SU-DHL-6 (cell line): ENCODE measurements around the gene GNAI1.

Experiments used
- EZH2phosphoT487 ChIP-seq: fragments of 200-600 bp; sonication (generic), shearing (Covaris generic); conservative IDR thresholded peaks from 2 replicates; pipeline ENCODE4 v1.6.1; 2018; ENCODE audit warnings: mild to moderate bottlenecking, antibody characterized with exemption, low read length, moderate library complexity, mixed read lengths
- TF ChIP-seq, protein P1 (sequence below): fragments of 200-600 bp; sonication (generic); IDR thresholded peaks from one replicate; pipeline ENCODE4 v1.5.1; 2017; ENCODE audit warnings: antibody characterized with exemption, mild to moderate bottlenecking, low read length, moderate library complexity; ENCODE audit not compliant: insufficient read depth, poor library complexity, severe bottlenecking

DNA sequence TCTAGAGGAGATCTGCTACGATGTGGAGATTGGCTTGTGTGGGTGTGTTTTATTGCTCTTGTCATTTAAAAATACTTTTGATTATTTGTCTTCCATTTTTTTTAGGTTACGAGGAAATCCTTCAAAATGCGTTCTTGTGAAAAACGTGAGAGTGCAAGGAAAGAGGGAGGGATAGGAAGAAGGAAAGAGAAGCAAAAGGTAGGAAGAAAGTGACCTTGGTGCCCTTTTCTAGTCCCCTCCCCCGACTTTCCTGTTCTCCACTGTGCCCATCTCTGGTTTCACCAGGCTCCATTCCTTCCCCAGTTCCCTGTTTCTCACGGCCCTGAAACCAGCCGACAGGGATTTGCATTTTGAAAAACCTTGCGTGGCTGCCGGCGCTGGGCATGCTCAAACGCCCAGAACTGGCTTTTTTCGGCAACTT is 506 bp upstream of the GNAI1 start:
- TF ChIP-seq, protein P1, sequence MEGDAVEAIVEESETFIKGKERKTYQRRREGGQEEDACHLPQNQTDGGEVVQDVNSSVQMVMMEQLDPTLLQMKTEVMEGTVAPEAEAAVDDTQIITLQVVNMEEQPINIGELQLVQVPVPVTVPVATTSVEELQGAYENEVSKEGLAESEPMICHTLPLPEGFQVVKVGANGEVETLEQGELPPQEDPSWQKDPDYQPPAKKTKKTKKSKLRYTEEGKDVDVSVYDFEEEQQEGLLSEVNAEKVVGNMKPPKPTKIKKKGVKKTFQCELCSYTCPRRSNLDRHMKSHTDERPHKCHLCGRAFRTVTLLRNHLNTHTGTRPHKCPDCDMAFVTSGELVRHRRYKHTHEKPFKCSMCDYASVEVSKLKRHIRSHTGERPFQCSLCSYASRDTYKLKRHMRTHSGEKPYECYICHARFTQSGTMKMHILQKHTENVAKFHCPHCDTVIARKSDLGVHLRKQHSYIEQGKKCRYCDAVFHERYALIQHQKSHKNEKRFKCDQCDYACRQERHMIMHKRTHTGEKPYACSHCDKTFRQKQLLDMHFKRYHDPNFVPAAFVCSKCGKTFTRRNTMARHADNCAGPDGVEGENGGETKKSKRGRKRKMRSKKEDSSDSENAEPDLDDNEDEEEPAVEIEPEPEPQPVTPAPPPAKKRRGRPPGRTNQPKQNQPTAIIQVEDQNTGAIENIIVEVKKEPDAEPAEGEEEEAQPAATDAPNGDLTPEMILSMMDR = no peak
- no peak for TF ChIP-seq EZH2phosphoT487
